DMS79 (cell line): ENCODE results near the gene ZNF99.
"Not testable (repeated sequence)": the region's sequence is repeated elsewhere in the genome, so short reads cannot be mapped to it uniquely, and the experiment has no call there.

Experiments used
- DNase-seq: peaks from one replicate; lab custom pipeline; 2025; lab: John Stamatoyannopoulos, UW

The ZNF99 gene

DNA sequence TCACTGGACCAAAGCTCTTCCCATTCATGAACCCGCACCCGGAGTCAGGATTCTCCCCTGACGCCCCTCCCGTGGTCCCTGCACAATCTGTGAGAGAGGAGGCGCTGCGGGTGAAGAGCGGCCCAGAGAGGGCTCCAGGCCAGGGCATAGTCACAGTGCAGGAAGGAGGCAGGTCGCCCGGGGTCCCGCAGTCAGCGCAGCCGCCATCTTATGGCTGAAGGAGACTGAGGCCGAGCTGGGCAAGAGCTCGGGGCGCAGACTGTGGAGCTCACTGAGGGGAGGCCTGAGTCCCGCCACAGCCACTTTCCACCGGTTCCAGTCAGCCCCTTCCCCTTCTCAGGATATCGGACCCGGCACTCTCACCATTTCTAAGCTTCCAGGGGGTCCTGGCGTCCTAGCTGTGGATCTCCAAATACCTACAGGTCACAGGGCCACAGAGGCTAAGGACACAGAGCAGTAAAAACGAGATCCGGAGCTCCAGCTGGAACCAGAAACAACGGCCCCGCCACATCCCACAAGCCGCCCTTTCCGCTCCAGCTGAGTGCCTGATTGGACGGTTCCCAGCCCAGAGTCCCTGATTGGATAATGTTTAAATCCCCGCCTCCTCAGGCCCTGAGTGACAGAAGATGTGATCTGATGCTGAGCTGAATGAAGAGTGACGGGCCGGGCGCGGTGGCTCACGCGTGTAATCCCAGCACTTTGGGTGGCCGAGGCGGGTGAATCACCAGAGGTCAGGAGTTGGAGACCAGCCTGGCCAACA, at the start of gene ZNF99:
Gene ZNF99, minus strand, starts transcription at position 501 of the 760 bp plus-strand sequence. Its CDS starts 135 bp downstream, at position 366.
- no peak for DNase-seq

DNA sequence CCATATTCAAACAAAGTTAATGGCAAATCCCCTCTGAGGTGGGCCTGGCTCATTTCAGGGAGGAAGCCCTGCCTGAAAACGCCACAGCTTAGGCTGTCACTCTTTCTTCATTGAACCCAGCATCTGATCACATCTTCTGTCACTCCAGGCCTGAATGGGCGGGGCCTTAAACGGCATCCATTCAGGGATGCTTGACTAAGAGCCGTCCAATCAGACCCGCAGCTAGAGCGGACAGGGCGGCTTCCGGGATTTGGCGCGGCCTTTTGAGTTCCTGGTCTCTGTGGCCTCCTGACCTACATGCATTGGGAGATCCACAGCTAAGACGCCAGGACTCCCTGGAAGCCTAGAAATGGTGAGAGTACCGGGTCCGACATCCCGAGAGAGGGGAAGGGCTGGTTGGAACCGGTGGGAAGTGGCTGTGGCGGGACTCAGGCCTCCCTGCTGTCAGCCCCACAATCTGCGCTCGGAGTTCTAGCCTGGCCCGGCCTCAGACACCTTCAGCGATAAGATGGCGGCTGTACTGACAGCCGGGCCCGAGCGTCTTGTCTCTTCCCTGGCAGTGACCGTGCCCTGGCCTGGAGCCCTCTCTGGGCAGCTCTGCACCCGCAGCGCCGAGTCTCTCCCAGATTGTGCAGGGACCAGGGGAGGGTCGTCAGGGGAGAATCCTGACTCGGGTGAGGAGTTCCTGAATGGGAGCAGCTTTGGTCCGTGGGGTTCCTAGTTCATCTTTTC, 48.2 kb upstream of the ZNF99 start, which contains the start of gene ZNF723:
Gene ZNF723, plus strand, starts transcription at position 261 of the 732 bp plus-strand sequence. Its CDS starts 89 bp downstream, at position 350.
- no peak for DNase-seq

DNA sequence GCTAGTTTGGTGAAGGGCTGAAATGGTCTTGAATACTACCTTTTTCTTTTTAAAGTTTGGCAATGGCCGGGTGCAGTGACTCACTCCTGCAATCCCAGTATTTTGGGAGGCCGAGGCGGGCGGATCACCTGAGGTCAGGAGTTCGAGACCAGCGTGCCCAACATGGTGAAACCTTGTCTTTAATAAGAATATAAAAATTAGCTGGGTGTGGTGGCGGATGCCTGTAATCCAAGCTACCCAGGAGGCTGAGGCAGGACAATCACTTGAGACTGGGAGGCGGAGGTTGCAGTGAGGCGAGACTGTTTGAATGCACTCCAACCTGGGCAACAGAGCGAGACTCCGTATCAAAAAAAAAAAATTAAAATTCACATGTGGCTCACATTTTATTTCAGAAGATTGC, 47.3 kb upstream of the ZNF99 start:
- DNase-seq, result no peak

DNA sequence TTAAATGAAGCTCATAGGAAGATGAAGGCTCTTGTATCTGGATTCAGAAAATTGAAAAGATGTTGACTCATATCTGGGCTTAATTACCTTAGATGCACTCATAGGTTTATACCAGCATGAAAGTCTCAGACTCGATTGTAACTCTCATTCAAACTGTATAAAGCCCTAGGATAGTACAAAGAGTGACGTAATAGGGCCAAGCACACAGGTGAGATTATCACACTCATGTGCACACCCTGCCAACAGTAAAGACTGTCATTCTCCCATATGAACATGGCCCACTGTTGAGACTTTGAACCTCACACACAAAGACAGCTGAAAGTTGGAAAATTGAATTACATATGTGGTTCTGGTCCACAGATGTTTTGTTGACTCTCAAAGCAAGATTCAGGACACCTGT, 30.2 kb upstream of the ZNF99 start:
- DNase-seq, result no peak

DNA sequence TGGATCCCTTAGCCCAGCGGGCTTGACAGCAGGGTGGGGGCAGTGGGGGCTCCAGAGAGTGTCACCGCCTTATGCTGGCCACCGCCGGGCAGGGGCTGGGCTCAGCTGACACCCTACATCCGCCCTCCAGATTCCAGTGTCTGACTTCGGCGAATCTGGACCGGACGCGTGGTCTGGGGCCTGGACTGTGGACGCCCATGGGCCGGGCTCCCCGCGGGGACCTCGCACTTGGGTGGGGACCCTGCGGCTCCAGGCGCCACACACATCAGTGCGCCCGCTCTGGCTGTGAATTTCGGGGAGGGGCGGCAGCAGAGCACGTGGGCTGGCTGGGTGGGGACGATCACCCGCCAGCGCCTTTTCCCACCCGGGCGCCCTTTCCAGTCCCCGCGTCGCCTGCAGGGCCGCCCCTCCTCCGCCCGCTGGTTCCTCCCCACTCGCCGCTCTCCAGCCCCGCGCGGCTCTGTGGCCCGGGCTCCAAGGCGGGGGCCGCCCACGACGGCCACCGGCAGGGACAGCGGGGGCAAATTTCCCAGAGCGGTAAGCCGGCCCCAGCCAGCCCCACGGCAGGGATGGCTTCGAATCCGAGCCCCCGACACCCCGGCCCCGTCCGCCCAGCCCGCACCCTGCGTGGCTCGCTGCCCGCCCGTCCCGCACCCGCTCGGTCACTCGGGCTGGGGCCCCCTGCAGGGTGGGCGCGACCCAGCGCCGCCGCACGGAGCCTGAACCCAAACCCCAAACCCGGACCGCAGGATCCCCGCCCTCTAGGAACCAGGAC, 23.3 kb upstream of the ZNF99 start:
- no peak for DNase-seq

DNA sequence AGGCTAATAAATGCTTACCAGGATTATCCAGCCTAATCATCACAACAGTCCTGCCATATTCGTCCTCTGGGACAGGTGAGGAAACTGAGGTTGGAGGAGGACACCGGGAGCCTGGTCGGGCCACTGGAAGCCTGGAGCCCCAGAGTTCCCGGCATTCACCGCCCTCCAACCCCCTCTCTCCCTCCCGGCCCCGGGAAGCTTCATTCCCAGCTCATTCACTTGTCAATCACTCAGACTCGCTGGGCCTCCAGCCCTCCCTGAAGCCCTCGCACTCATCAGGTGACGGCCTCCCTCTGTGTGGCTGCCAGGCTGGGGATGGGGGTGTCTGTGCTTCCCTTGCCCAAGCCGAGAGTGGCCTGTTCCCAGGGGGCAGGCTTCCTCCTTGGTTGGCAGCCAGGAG, 22.5 kb upstream of the ZNF99 start:
- DNase-seq, result no peak

DNA sequence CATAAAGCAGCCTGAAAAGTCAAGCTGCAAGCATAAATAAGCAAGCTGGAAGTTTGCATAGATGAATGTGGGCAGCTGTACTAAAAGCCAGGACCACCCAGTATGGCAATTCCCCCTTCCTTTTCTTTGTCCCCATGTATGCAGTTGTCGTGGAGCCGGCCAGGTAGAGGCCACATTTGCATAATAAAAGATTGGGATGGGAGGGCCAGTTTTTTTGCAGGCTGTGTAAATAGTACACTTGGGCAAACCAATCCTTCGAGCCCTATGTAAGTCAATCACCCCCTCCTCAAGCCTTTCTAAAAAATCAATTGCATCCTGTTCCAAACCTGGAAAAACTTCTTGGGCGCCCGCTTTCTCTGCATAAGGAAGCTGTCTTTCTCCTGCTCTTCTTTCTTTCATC, 13.1 kb upstream of the ZNF99 start:
- no peak for DNase-seq

DNA sequence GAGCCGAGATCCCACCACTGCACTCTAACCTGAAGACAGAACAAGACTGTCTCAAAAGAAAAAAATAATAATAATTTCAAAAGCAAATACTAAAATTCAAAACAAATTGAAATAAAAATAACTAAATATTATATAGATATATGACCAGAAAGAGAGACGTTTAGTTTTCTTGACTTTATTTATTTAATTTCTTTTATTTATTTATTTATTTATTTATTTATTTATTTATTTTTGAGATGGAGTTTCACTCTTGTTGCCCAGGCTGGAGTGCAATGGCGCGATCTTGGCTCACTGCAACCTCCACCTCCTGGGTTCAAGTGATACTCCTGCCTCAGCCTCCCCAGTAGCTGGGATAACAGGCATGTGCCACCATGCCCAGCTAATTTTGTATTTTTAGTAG, 8.9 kb upstream of the ZNF99 start:
- DNase-seq, result not testable (repeated sequence)

DNA sequence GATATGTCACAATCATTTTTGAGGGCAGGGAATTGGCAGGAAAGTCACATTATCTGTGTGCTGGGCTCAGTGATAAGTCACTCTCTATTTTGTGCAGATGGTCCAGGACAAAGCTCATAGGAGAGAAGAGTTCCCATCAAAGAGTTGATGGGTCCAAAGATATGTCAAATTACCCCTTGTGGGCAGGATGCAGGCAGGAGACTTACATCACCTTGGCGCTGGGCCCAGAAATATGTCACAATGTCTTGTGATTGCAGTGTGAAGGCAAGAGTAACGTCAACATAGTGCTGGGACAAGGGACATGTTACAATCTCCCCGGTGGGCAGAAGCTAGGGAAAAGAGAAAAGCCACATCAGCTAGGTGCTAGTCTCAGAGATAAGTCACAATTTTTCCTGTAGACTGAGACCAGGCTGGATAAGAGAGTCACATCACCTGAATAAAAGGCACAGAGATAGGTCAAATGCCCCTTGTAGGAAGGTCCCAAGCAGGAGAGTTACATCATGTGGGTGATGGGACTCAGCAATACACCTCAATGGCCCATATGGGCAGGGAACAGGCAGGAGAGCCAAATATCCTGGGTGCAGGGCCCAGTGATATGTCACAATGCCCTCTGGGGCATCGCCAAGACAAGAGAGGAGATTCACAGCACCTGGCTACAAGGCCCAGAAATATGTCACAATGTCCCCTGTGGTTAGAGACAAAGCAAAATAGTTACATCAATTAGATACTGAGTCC, 47.9 kb downstream of the ZNF99 start:
- DNase-seq, result no peak

DNA sequence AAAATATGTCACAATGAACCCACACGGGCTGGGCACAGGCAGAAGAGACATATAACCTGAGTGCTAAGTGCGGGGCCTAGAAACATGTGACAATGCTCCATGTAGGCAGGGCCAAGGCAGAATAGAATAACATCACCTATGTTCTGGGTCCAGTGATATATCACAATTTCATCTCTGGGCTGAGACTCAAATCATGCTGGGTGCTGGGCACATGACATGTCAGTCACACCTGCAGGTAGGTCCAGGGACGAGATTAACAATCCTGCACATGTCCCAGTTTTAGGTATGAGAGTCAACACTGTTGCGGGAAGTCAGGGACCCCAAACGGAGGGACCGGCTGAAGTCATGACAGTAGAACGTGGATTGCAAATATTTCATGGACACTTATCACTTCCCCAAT, 50.3 kb downstream of the ZNF99 start:
- no peak for DNase-seq

DNA sequence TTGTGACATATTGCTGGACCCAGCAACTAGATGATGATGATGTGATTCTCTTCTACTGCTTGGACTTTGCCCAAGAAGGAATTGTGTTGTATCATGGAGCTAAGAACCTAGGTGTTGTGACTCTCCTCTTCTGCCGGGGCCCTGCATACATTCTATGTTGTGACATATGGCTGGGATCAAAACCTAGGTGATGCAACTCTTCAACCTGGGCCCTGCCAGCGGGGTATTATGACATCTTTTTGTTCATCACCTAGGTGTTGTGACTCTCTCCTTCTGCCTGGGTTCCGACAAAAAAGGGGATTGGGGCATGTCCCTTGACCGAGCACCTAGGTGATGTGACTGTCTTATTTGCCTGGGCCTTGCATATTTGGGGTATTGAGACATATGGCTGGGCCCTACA, 55.7 kb downstream of the ZNF99 start:
- not testable (repeated sequence) for DNase-seq

DNA sequence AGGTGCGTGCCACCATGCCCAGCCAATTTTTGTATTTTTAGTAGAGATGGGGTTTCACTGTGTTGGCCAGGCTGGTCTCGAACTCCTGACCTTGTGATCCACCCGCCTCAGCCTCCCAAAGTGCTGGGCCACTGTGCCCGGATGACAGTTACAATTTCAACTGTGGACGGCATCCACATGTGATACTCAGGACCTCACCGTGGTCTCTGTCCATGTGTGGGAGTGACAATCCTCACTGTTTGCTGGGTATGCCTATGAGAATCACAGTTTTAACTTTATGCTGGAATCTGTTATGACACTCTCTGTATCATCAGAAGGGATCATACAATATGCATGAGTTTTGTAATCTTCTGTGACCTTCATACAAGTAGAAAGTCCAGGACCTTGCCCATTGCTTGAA, 62.4 kb downstream of the ZNF99 start:
- not testable (repeated sequence) for DNase-seq

DNA sequence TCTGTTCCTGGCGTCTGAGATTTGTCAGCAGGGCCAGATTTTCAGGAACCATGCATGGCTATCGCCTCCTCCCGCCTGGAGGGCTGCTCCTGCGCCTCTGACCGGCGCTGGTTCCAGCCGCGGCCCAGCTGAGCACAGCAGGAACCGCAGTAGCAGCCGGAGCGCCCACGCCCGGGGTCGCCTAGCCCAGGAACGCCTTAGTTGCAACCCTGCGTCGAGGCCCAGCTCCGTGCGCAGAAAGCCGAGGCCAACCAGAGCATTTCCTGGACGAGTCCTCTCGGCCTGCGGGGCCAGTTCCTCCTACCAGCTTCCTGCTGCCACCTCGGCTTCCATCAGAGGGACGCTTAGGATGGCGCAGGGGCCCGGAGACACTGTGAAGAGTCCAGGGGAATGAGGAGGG, 75.0 kb downstream of the ZNF99 start:
- no peak for DNase-seq

DNA sequence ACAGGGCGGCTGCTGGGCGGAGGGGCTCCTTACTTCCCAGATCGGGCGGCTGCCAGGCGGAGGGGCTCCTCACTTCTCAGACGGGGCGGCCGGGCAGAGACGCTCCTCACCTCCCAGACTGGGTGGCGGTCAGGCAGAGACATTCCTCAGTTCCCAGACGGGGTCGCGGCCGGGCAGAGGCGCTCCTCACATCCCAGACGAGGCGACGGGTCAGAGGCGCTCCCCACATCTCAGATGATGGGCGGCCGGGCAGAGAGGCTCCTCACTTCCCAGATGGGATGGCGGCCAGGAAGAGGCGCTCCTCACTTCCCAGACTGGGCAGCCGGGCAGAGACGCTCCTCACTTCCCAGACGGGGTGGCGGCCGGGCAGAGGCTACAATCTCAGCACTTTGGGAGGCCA, 80.9 kb downstream of the ZNF99 start:
- DNase-seq, result not testable (repeated sequence)

DNA sequence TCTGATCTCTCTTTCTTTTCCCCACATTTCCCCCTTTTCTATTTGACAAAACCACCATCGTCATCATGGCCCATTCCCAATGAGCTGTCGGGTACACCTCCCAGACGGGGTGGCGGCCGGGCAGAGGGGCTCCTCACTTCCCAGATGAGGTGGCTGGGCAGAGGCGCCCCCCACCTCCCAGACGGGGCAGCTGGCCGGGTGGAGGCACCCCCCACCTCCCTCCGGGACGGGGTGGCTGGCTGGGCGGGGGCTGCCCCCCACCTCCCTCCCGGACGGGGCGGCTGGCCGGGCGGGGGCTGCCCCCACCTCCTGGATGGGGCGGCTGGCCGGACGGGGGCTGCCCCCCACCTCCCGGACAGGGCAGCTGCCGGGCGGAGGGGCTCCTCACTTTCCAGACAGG, 81.3 kb downstream of the ZNF99 start:
- not testable (repeated sequence) for DNase-seq
